ENCODE measurements around the gene SLC6A19. TPM values are rescaled to one million over a fixed set of nuclear protein-coding genes. Genes with fewer than 3 reads are reported as not detected.

Gene SLC6A19
- total and polyA plus RNA-seq, 2 of the 13 experiments (the other 11 are each of a cell fraction or from before 2014, with no cell fraction given) = 0.02 TPM; not detected in 1

GRCh38 chr5:1159341-1159675, 42.1 kb upstream of the SLC6A19 start:
- ChIA-PET CTCF (ENCODE audit: low intra/inter-chr PET ratio, low total read pairs) (no interaction called here), POLR2A (no interaction called here)
- Histone ChIP-seq H3K79me2 (ENCODE audit: insufficient read depth, low read length) (no peaks in the 10 kb centered on the region), H3K36me3 (replicated peaks in 1 of 2; ENCODE audit: control insufficient read depth in 1 of 2, insufficient read depth in 2 of 2, low read length in 2 of 2) (no peaks in the 10 kb centered on the region), H3K4me2 (ENCODE audit: low read depth, low read length) (no peak overlapping the region), H3K9ac (ENCODE audit: insufficient read depth, low read depth, low read length) (no peak overlapping the region), H3K4me1 (ENCODE audit: insufficient read depth, low read length) (peaks cover 67% of the 10 kb centered on the region), H3K27ac (ENCODE audit: extremely low read length, insufficient read depth, low read length) (no peak overlapping the region), H3K4me3 (replicated peaks in 1 of 3; ENCODE audit: insufficient read depth in 1 of 3, low read depth in 2 of 3, low read length in 3 of 3) (no peak overlapping the region), H3K27me3 (ENCODE audit: control insufficient read depth in 1 of 2, insufficient read depth in 2 of 2, low read length in 2 of 2) (peaks cover 7 to 62% of the 10 kb centered on the region in 2 experiments; a peak in 4 of 5 replicates), H4K20me1 (ENCODE audit: insufficient read depth, low read length) (0 out of 2 replicates have a peak, but pooled peaks cover under 1% of the 10 kb centered on the region), H3K9me3 (ENCODE audit: low read length) (no peaks in the 10 kb centered on the region), H2AFZ (ENCODE audit: low read length) (no peak overlapping the region)
- TF ChIP-seq ZNF431 (CRISPR knock-in tag; IDR thresholded peaks at IDR 0.05; ENCODE audit: borderline replicate concordance, low read depth) = no peak
- TF ChIP-seq ZSCAN22 (CRISPR knock-in tag; IDR thresholded peaks at IDR 0.05) = no peak
- no peak for TF ChIP-seq ZNF543 (CRISPR knock-in tag; IDR thresholded peaks at IDR 0.05)
- no peak for TF ChIP-seq ZNF138 (CRISPR knock-in tag; IDR thresholded peaks at IDR 0.05; ENCODE audit: low read depth)
- TF ChIP-seq POLR2G (IDR thresholded peaks at IDR 0.05; ENCODE audit: low read depth, low read length) = no peak
- no peak for TF ChIP-seq MTA1 (CRISPR knock-in tag; IDR thresholded peaks at IDR 0.05; ENCODE audit: borderline replicate concordance)
- no peak for TF ChIP-seq FOXK2 (IDR thresholded peaks at IDR 0.05)
- TF ChIP-seq SOX6 (IDR thresholded peaks at IDR 0.05) = no peak
- no peak for TF ChIP-seq SOX6 (CRISPR knock-in tag; IDR thresholded peaks at IDR 0.05)
- TF ChIP-seq ZNF280B (CRISPR knock-in tag; IDR thresholded peaks at IDR 0.05; ENCODE audit: borderline replicate concordance) = no peak
- intact Hi-C loops (cut with micrococcal nuclease; ENCODE audit: unreplicated experiment) = no loop called here
- 65% methylated on average over 11 of the region's 11 CpGs for WGBS (ENCODE audit: low lambda C conversion rate)
- in situ Hi-C loops (cut with HindIII; ENCODE audit: extremely low pct_ligation_motif_present, low pct_unique_long_range_greater_than_20kb) = no loop called here
- DNase-seq (ENCODE audit: low spot score) = no peak
- FAIRE-seq = no peak
- no TSS peak for BruUV-seq (replicated peaks)
- ATAC-seq = no peak

All from HepG2 (cell line).